GM12878 (cell line): ENCODE results near the gene NCOA6.

Experiments used
- BCL11A ChIP-seq: IDR thresholded peaks from 2 replicates; pipeline ENCODE4 v1.6.1; 2011; ENCODE audit warnings: low read depth, low read length
- CBX5 ChIP-seq: sonication (generic); IDR thresholded peaks from 2 replicates; pipeline ENCODE4 v1.6.1; 2016; ENCODE audit warnings: low read depth, moderate library complexity, mild to moderate bottlenecking, inconsistent platforms
- CTCF ChIP-seq, 3 experiments: IDR thresholded peaks in 2 of 3; conservative IDR thresholded peaks in 1 of 3; 2 replicates each; pipeline ENCODE4 v1.5.1; 2011; ENCODE audit warnings: low read depth in 3 of 3, low read length in 3 of 3, mild to moderate bottlenecking in 3 of 3, control low read depth in 2 of 3, moderate library complexity in 2 of 3, inconsistent platforms in 1 of 3, mixed read lengths in 1 of 3; ENCODE audit not compliant: control insufficient read depth in 2 of 3, insufficient read depth in 1 of 3; ENCODE audit errors: extremely low read depth in 1 of 3
- EZH2 ChIP-seq: IDR thresholded peaks from 2 replicates; pipeline ENCODE4 v1.6.1; 2012; ENCODE audit warnings: low read depth, mild to moderate bottlenecking, control low read depth, inconsistent platforms, low read length, borderline replicate concordance; ENCODE audit not compliant: control insufficient read depth
- IKZF1 ChIP-seq: fragments of 450-650 bp; conservative IDR thresholded peaks from 2 replicates; pipeline ENCODE4 v1.6.1; 2017; ENCODE audit warnings: antibody characterized with exemption, mild to moderate bottlenecking
- POLR2A ChIP-seq: IDR thresholded peaks from 2 replicates; pipeline ENCODE4 v1.6.1; 2011; ENCODE audit warnings: low read depth, mild to moderate bottlenecking, low read length
- REST ChIP-seq: IDR thresholded peaks from 2 replicates; pipeline ENCODE4 v1.6.1; 2012; ENCODE audit warnings: mild to moderate bottlenecking, low read depth, low read length
- RUNX3 ChIP-seq: IDR thresholded peaks from 2 replicates; pipeline ENCODE4 v1.6.1; 2012; ENCODE audit warnings: low read length, inconsistent platforms
- TAF1 ChIP-seq: IDR thresholded peaks from 2 replicates; pipeline ENCODE4 v1.6.1; 2011; ENCODE audit warnings: mild to moderate bottlenecking, low read depth, low read length, borderline replicate concordance
- YY1 ChIP-seq: IDR thresholded peaks from 2 replicates; pipeline ENCODE4 v1.6.1; 2011; ENCODE audit warnings: low read depth, mild to moderate bottlenecking, low read length
- TF ChIP-seq, protein P1 (sequence below): IDR thresholded peaks from 2 replicates; pipeline ENCODE4 v1.6.1; 2011; ENCODE audit warnings: low read depth, low read length, improper control_type of control experiment, borderline replicate concordance

DNA sequence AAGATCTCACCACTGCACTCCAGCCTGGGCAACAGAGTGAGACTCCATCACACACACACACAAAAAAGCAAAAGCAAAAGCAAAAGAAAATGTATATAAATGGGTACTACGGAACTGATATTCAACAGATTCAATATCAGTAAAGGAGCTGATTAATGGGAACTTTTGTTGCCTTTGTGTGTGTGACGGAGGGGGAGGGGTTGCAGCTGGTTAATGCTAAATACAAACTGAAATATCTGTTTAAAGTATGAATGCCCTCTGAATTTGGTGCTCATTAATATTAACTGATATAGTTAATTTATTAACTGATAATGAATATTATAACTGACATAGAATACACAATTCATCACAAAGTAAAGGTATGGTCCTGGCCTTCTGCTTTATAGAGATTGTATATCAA is 8.4 kb downstream of the NCOA6 start:
- TF ChIP-seq YY1 (no peak), CTCF (IDR thresholded peaks at IDR 0.05 in 2 of 3, conservative IDR thresholded peaks at IDR 0.05 in 1 of 3; ENCODE audit: control insufficient read depth in 2 of 3, extremely low read depth in 1 of 3, insufficient read depth in 1 of 3, low read depth in 3 of 3, low read length in 3 of 3) (no peak), IKZF1 (no peak), BCL11A (no peak), TAF1 (no peak), RUNX3 (no peak), POLR2A (no peak), EZH2 (no peak), CBX5 (no peak), REST (no peak)
- TF ChIP-seq, protein P1, sequence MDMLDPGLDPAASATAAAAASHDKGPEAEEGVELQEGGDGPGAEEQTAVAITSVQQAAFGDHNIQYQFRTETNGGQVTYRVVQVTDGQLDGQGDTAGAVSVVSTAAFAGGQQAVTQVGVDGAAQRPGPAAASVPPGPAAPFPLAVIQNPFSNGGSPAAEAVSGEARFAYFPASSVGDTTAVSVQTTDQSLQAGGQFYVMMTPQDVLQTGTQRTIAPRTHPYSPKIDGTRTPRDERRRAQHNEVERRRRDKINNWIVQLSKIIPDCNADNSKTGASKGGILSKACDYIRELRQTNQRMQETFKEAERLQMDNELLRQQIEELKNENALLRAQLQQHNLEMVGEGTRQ, result no peak
